Stimulated activated CD4-positive, alpha-beta T cell treated with anti-CD3 and anti-CD28 coated beads, Interleukin-1b, Interleukin-23, amount 100 ng/mL, for 1 hour (primary cell): ENCODE results near the gene FOXRED2.
"Not testable (repeated sequence)": the region's sequence is repeated elsewhere in the genome, so short reads cannot be mapped to it uniquely, and the experiment has no call there.

Experiments used
- DNase-seq, 2 donors: peaks; one replicate each; pipeline ENCODE4 v3.0.0-alpha.2; 2020; ENCODE audit warnings: low read depth in 2 of 2

The FOXRED2 gene

DNA sequence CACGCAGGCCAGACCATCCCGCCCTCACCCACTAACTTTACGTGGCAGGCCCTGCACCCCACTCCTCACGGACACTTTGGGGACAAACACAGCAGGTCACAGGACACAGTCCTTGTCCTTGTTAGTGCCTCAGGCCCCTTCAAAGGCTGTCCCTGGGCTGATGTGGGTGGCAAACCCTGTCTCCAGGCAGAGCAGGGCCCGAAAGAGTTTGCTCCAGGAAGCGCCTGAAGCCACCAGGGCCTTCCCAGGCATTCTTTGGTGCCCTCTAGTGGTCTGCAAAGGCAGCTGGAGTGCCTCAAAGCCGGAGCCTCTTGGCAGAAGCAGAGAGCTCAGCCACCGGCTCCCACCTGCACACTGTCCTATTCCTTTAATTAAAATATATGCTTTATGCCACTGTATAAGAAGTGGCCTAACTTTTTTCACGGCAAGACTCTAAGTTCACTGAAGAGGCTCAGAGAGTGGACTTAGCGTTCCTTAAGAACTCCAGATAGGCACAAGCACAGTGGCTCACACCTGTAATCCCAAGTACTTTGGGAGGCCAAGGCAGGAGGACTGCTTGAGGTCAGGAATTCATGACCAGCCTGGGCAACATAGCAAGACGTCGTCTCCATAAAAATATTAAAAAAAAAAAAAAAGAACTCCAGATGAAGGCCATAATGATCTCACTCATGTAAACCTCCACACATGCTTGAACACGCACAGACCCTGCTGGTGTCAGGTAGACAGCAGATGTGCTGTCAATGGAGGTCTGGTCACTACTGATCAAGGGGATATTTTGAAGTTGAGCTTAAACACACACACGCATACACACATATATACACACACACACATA is 36.5 kb downstream of the FOXRED2 start:
- peak; percentile 47 to 70 for DNase-seq

GRCh38 chr22:36469094-36469710 is 37.6 kb downstream of the FOXRED2 start:
- DNase-seq, result no peak

- no peak for DNase-seq
Measured at GRCh38 chr22:36467946-36468345, 38.9 kb downstream of the FOXRED2 start.

DNA sequence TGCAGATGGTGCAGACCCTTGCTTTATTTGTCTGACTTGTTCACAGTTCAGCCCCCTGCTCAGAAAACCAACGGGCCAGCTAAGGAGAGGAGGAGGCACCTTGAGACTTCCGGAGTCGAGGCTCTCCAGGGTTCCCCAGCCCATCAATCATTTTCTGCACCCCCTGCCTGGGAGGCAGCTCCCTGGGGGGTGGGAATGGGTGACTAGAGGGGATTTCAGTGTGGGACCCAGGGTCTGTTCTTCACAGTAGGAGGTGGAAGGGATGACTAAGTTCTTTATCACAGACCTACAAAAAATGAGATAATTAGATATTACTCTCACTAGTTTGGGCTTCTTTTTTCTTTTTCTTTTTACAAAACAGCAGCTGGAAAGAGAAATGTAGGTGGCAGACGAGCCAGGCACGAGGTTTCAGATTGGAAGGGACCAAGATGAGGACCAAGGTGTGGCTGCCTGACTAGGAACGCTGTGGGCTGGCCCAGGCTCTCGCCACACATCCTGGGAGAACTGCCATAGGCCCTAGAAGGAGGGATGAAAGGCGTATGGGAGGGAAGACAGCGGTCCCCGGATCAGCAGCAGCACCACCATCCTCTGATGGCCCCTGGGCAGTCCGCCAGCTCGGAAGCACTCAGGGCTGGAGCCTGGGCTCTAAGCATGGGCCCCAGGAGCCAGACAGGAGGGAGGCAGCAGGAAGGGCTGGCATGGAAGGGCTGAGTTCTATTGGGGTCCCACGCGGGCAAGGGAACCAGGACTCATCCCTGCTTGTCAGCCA is 39.6 kb downstream of the FOXRED2 start:
- DNase-seq, result no peak

GRCh38 chr22:36466258-36466657 is 40.6 kb downstream of the FOXRED2 start:
- DNase-seq, result no peak

DNA sequence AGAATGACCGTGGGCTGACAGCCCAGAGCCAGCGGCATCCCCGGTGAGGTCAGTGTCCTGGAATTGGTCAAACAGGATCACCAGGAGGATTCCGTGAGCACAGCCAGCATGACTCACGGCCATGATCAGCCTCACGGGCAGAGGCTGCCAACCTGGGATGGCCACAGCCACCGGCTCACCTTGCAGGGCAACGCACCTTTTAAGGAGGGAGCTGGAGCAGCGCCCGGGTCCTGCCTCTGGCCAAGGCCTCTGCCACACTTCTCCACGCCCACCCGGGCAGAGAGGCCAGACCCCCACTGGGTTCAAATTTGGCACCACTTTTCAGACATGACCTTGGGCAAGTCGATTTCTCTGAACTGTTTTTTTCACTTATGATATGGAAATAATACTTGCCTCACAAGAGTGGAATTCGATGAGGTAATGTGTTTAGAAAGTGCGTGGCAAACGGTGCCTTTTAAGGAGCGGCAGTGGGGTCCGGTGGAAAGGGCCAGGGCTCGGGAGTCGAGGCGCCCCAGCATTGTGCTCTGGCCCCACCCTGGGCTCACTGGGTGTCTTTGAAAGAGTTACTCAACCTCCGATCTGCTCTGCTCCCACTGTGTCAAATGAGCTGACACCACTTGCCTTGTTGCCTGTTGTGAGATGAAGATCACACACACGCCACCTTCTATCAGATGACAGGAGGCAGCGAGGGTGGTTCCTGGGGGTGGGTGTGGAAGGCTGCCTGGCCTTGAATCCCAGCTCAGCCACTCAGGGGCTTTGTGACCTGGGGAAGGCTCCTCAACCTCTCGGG is 41.4 kb downstream of the FOXRED2 start:
- no peak for DNase-seq

GRCh38 chr22:36464715-36465231 is 42.1 kb downstream of the FOXRED2 start:
- no peak for DNase-seq

- no peak for DNase-seq
Measured at GRCh38 chr22:36463783-36464184, 43.1 kb downstream of the FOXRED2 start.

GRCh38 chr22:36461665-36462649 is 44.9 kb downstream of the FOXRED2 start:
- DNase-seq, result no peak

DNA sequence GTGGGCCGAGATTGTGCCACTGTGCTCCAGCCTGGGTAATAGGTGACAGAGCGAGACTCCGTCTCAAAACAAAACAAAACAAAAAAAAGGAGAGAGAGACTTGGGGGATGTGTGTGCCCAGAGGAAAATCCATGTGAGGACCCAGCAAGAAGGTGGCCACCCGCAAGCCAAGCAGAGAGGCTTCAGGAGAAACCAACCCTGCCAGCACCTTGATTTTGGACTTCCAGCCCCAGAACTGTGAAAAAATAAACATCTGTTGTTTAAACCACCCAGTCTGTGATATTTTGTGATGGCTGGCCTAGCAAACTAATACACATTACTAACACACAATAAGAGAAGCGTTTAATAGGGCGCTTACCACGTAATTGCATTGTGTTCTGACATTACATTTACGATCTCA is 46.6 kb downstream of the FOXRED2 start:
- no peak for DNase-seq

GRCh38 chr22:36457688-36458450 is 49.0 kb downstream of the FOXRED2 start:
- no peak for DNase-seq

DNA sequence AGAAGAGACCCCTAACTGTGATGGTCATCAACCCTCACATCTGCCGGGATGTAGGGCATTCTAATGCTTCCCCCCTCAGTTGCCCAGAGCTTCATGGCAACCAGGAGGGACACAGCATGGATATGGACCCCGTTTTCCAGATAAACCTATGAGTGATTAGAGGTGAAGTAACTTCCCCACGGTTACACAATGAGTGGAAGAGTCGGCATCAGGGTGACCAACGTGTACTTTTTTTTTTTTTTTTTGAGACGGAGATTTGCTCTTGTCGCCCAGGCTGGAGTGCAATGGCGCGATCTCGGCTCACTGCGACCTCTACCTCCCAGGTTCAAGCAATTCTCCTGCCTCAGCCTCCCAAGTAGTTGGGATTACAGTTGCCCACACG is 50.4 kb downstream of the FOXRED2 start:
- no peak for DNase-seq

- DNase-seq, result no peak
Measured at GRCh38 chr22:36455571-36456463, 51.0 kb downstream of the FOXRED2 start.

DNA sequence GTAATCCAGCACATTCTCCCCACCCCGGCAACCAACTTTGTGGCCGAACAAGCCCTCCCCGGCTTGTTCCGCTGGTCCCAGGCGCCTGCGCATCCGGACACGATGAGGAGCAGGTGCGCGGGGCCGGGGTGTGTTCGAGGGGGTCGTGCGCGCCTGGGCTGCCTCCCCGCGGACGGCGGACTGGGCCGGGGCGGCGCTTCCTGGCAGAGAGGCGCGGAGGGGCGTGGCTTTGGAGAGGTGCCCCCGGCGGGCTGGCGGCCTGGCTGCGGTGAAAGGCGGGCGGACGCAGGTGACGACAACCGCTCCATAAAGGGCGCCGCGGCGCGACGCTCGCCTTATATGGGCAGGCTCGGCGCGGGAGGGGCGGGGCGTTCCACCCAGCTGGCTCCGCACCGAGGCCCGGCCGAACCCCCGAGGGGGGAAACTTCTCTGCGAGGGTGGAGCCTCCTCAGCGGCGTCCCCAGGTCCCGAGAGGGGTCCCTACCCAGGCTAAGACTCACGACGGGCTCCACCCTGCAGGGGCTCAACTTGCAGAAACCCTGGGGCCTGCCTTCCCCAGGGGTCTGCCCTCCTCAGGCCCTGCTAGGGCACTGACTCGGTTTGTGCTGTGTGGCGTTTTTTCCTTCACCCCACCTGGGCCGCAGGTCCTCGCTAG is 51.8 kb downstream of the FOXRED2 start:
- DNase-seq, result peak; percentile 85 to 95

GRCh38 chr22:36453855-36454378 is 52.9 kb downstream of the FOXRED2 start:
- DNase-seq, result no peak

- not testable (repeated sequence) for DNase-seq
Measured at GRCh38 chr22:36452978-36453607, 53.7 kb downstream of the FOXRED2 start.

GRCh38 chr22:36452250-36452977 is 54.4 kb downstream of the FOXRED2 start:
- no peak for DNase-seq
